ENCODE results near the gene OR2A7. TPM values are rescaled to one million over a fixed set of nuclear protein-coding genes. Genes with fewer than 3 reads are reported as not detected.

OR2A7 gene
- total RNA-seq, result 0.20 and 1.1 TPM in 2 replicates

GRCh38 chr7:144264692-144265091, at the start of gene OR2A7:
Gene OR2A7 (minus strand): TSS chr7:144264792. CDS start chr7:144259628, 5,164 bp downstream.

GRCh38 chr7:144311872-144312469, 47.4 kb upstream of the OR2A7 start, which contains the start of gene OR2A1:
Gene OR2A1 (plus strand): TSS chr7:144312419. CDS start chr7:144318125, 5,706 bp downstream.

GRCh38 chr7:144269188-144269587, 4.6 kb upstream of the OR2A7 start, which contains the start of gene CTAGE8:
Gene CTAGE8 (minus strand): TSS chr7:144269288. CDS start chr7:144269250, 38 bp downstream.

GRCh38 chr7:144239365-144239764, 25.2 kb downstream of the OR2A7 start, which contains the start of gene OR2A42:
Gene OR2A42 (minus strand): TSS chr7:144239605. CDS start chr7:144232843, 6,762 bp downstream.

Other genes starting within 250 kb of the OR2A7 start
- not detected in 2 replicates for gene OR2A5, start 215.8 kb downstream of the OR2A7 start, total RNA-seq
- gene OR2A25, start 195.0 kb downstream of the OR2A7 start, total RNA-seq, result not detected in 2 replicates
- not detected in 2 replicates for gene OR2A12, start 178.5 kb downstream of the OR2A7 start, total RNA-seq
- gene OR2A2, start 155.2 kb downstream of the OR2A7 start, total RNA-seq, result not detected in 2 replicates
- gene OR2A14, start 141.6 kb downstream of the OR2A7 start, total RNA-seq, result not detected in 2 replicates
- under 0.01 TPM in 1 of 2 replicates, not detected in the other for gene CTAGE4, start 81.3 kb downstream of the OR2A7 start, total RNA-seq
- gene ARHGEF35, start 69.0 kb downstream of the OR2A7 start, total RNA-seq, result 0.20 and 0.73 TPM in 2 replicates
- gene OR2A42, start 25.2 kb downstream of the OR2A7 start, total RNA-seq, result 0.37 TPM in 1 of 2 replicates, not detected in the other
- 0.59 and 1.1 TPM in 2 replicates for gene CTAGE8, start 4.5 kb upstream of the OR2A7 start, total RNA-seq
- gene OR2A1, start 47.6 kb upstream of the OR2A7 start, total RNA-seq, result under 0.01 and 0.37 TPM in 2 replicates
- gene ARHGEF5, start 90.6 kb upstream of the OR2A7 start, total RNA-seq, result 1.8 and 2.0 TPM in 2 replicates
- gene NOBOX, start 138.9 kb upstream of the OR2A7 start, total RNA-seq, result not detected in 2 replicates